OCI-LY7 (cell line): ENCODE measurements around the gene LSG1.
"Not testable (repeated sequence)": the region's sequence is repeated elsewhere in the genome, so short reads cannot be mapped to it uniquely, and the experiment has no call there.

ENCODE experiments used
- EZH2phosphoT487 ChIP-seq: fragments of 200-600 bp; sonication (generic); IDR thresholded peaks from 2 replicates; pipeline ENCODE4 v1.6.1; 2018; ENCODE audit warnings: low read depth, borderline replicate concordance, mild to moderate bottlenecking, mixed run types, antibody characterized with exemption, low read length, moderate library complexity, mixed read lengths
- TF ChIP-seq, protein P1 (sequence below): fragments of 200-600 bp; sonication (generic); conservative IDR thresholded peaks from 2 replicates; pipeline ENCODE4 v1.5.1; 2014; ENCODE audit warnings: mild to moderate bottlenecking, antibody characterized with exemption, low read length, moderate library complexity, mixed read lengths

DNA sequence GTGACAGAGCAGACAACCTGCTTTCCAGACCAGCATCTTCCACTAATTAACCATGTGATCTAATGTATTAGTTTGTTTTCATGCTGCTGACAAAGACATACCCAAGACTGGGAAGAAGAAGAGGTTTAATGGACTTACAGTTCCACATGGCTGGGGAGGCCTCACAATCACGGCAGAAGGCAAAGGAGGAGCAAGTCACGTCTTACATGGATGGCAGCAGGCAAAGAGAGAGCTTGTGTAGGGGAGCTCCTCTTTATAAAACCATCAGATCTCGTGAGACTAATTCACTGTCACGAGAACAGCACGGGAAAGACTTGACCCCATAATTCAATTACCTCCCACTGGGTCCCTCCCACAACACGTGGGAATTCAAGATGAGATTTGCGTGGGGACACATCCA lies 66.7 kb downstream of the LSG1 start:
- TF ChIP-seq, protein P1, sequence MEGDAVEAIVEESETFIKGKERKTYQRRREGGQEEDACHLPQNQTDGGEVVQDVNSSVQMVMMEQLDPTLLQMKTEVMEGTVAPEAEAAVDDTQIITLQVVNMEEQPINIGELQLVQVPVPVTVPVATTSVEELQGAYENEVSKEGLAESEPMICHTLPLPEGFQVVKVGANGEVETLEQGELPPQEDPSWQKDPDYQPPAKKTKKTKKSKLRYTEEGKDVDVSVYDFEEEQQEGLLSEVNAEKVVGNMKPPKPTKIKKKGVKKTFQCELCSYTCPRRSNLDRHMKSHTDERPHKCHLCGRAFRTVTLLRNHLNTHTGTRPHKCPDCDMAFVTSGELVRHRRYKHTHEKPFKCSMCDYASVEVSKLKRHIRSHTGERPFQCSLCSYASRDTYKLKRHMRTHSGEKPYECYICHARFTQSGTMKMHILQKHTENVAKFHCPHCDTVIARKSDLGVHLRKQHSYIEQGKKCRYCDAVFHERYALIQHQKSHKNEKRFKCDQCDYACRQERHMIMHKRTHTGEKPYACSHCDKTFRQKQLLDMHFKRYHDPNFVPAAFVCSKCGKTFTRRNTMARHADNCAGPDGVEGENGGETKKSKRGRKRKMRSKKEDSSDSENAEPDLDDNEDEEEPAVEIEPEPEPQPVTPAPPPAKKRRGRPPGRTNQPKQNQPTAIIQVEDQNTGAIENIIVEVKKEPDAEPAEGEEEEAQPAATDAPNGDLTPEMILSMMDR: not testable (repeated sequence)
- not testable (repeated sequence) for TF ChIP-seq EZH2phosphoT487
